Sigmoid colon (tissue), 7 donors: ENCODE measurements around the gene FRZB. TPM values are rescaled to one million over a fixed set of nuclear protein-coding genes. Genes with fewer than 3 reads are reported as not detected.

Source experiments
- DNase-seq: peaks from one replicate; pipeline ENCODE4 v3.0.0-alpha.2; 2019
- H3K27ac ChIP-seq, 4 donors: fragments of 200-600 bp; sonication (generic); one replicate each; pipeline ENCODE4 v1.5.1; 2016 to 2019; ENCODE audit warnings: mild to moderate bottlenecking in 1 of 4
- H3K27me3 ChIP-seq, 3 donors: fragments of 200-600 bp; sonication (generic); one replicate each; pipeline ENCODE4 v1.5.1; 2019; ENCODE audit warnings: mild to moderate bottlenecking in 1 of 3
- H3K36me3 ChIP-seq, 4 donors: fragments of 200-600 bp; sonication (generic); one replicate each; pipeline ENCODE4 v1.5.1; 2016 to 2019
- H3K4me1 ChIP-seq, 4 donors: fragments of 200-600 bp; sonication (generic); one replicate each; pipeline ENCODE4 v1.5.1; 2017 to 2019
- H3K4me3 ChIP-seq, 4 donors: fragments of 200-600 bp; sonication (generic); one replicate each; pipeline ENCODE4 v1.5.1; 2017 to 2019; ENCODE audit warnings: mild to moderate bottlenecking in 2 of 4, moderate library complexity in 1 of 4
- H3K9me3 ChIP-seq, 4 donors: fragments of 200-600 bp in 3 of 4; sonication (generic) in 3 of 4; one replicate each; pipeline versions ENCODE4 v1.5.1 to v1.6.1; 2013 to 2019
- CTCF ChIP-seq, 4 experiments: fragments of 450-650 bp in 3 of 4; fragments of 200-600 bp in 1 of 4; IDR thresholded peaks; one replicate each; pipeline ENCODE4 v1.5.1; 2016 to 2019; ENCODE audit warnings: antibody characterized with exemption in 4 of 4, mild to moderate bottlenecking in 3 of 4, moderate library complexity in 2 of 4
- EP300 ChIP-seq, 4 donors: sonication (generic); formaldehyde crosslinking; IDR thresholded peaks; one replicate each; pipeline ENCODE4 v1.6.1; 2017; ENCODE audit warnings: antibody characterized with exemption in 4 of 4
- POLR2A ChIP-seq, 2 donors: fragments of 450-650 bp; IDR thresholded peaks; one replicate each; pipeline ENCODE4 v1.6.1; 2016; ENCODE audit warnings: antibody characterized with exemption in 2 of 2, mild to moderate bottlenecking in 2 of 2, moderate library complexity in 2 of 2
- POLR2AphosphoS5 ChIP-seq, 4 donors: sonication (generic); formaldehyde crosslinking; IDR thresholded peaks; one replicate each; pipeline ENCODE4 v1.6.1; 2017; ENCODE audit warnings: antibody characterized with exemption in 4 of 4
- WGBS, 2 donors: extraction: QIAGEN DNeasy Blood & Tissue Kit; methylation state at CpG; one replicate each; pipeline ENCODE4 v1.1.7; 2013; 5-methylcytosine and 5-hydroxymethylcytosine counted together
- intact Hi-C: fragments of 100-400 bp; cut with DNase I; formaldehyde crosslinking; loops from one replicate; pipeline ENCODE4 v1.15.1; 2023
- polyA plus RNA-seq, 3 donors: library from polyadenylated mRNA; stranded (reverse); fragments of 200-250 nt; gene quantifications; one replicate each; pipeline ENCODE4 v1.2.3, GENCODE V29; 2013
- total RNA-seq, 4 donors: library from RNA; depleted of rRNA; stranded (reverse); fragments of >200 nt; gene quantifications; one replicate each; pipeline ENCODE4 v1.1.0, GENCODE V29; 2016
- donor health status: healthy with polysubstance abuse.
- donor health status: Bipolar disorder and iron deficiency.
- donor health status: healthy.

The FRZB gene
- total RNA-seq (10 to 100 TPM in 2 of 4 donors, 1 to 10 TPM in 2; 7.9 to 14.7 (median 9.3) TPM), polyA plus RNA-seq (10 to 100 TPM in 1 of 3 donors, 1 to 10 TPM in 2; 3.7 to 10.2 (median 8.0) TPM)

DNA sequence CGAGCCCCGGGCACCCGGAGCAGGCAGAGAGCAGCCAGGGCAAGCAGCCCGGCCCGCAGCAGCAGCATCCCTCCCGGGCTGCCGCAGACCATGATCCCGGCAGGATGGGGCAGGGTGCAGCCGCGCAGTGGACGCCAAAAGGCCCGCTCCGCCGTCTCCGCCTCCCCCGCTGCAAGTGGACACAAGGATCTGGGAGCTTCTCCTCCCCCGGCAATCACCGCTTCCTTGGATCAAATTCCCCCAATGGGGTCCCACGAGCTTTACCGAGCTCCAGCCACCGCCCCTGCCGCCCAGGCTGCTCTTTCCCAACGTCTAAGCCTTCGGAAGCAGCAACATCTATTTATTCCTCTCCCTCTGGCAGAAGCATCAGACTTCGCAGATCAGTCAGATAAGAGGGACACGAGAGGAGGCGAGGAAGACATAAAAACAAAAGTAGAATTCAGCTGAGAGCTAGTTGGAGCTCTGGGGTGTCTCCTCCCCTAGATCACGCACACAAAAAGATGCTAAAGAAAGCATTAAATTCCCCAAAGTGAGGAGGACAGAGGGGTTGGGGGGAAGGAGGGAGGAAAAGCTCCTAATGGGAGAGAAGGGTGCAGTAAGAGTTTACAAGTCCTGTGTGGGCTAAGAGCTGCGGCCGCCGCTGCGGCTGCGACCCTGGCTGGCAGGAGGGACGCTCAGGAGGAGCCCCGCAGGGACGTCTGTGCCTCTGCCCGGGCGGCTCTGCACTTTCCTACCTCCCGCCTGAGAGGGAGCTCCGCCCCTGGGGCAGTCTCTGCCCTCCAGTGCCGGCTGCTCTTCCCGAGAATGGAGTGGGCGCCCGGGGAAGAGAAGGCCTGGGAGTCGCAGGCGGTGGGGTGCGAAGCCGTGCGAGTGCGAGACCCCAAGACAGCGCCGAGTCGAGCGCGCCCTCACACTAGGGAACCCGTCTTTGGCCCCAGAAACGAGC, at the start of gene FRZB:
Gene FRZB, minus strand, starts transcription at position 177 of the 946 bp plus-strand sequence. Its CDS starts 85 bp downstream, at position 92.
- DNase-seq: peak; percentile 88

DNA sequence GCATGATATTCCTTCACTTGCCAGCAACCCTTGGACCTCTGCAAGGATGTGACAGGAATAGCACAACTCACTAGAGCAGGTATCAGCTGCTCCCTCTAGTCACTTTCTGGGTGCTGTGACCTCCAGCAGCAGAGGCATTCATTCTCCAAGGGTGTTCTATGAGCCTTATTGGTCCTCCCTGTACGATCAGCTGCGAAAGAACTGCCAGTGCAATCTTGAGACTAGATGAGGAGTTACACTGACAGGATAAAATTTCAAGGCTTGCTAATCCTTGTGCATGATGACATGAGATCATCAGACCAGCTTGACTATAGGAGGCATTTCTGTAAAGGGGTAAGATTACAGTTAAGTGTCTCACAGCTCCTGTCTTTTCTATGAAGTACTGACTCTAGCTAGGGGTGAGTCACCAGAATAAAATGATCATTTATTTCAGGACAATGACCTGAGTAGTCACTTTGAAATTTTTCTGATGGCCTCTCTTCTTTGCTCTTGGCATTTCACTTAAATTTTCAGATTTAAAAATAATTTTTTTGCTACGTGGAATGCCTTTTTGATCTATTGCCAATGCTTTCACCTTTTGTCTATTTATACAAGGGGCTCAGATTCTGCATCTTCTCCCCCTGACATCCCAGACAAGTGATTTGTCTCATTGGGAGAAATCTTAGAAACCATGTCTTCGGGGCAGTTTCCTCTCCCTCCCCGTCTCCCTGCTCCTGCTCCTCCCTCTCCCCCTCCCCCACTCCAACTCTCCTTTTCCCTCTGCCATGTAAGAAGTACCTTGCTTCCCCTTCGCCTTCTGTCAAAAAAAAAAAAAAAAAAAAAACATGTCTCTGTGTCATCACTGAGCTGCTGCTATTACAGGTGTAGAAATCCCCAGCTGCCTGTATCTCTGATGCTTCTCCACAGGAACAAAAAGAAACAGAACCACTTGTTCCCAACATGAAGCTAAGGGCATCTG, 49.2 kb upstream of the FRZB start:
- peaks cover 0 to 34% (median 3%) of the 10 kb centered on the region in 4 donors for H3K36me3 ChIP-seq
- WGBS, 2 donors: 88 to 92% methylated on average over 6 of the region's 6 CpGs
- intact Hi-C loops: no loop called here

More for the DNA sequence above, at the start of gene FRZB:
- Histone ChIP-seq H3K27ac (peak within 1 kb of the TSS; percentile 64 to 76 (median 68)), H3K27me3 (no peaks in the 10 kb centered on the region), H3K9me3 (no peaks in the 10 kb centered on the region), H3K4me3 (peak within 1 kb of the TSS; percentile 34 to 58 (median 52)), H3K4me1 (peaks cover 0 to 55% (median 27%) of the 10 kb centered on the region in 4 donors), H3K36me3 (no peaks in the 10 kb centered on the region)
- intact Hi-C loops: no loop called here
- 3 to 19% methylated on average over 57 of the region's 57 CpGs for WGBS, 2 donors
- TF ChIP-seq POLR2AphosphoS5 (IDR thresholded peaks at IDR 0.05) (peak in 3 of 4 donors; percentile 11 to 45 (median 34)), CTCF (IDR thresholded peaks at IDR 0.05) (no peak)

DNA sequence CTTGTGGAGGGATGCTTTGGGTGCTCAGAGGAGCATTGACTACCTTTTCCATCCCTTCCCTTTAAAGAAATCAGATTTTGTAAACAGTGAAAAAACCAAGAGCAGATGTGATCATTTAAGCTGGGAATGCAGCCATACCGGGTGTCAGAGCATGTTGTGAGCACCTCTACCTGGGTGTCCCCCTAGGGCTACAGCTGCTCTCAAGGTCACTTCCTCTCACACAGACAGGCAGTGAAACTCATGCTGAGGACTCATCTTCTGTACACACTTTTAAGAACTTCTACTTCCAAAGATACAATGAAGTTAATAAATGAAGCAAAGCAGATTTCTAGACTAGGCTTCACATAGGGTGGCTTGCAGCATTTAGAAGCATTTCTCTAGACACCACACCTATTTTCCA, 48.4 kb upstream of the FRZB start:
- H3K27ac ChIP-seq: peak overlapping the region in 1 of 4 donors; percentile 48
- no peak for DNase-seq
- no peak for TF ChIP-seq EP300 (IDR thresholded peaks at IDR 0.05)
- TF ChIP-seq POLR2AphosphoS5 (IDR thresholded peaks at IDR 0.05): no peak
- no peak for TF ChIP-seq POLR2A (IDR thresholded peaks at IDR 0.05)
- TF ChIP-seq CTCF (IDR thresholded peaks at IDR 0.05): no peak
- H3K36me3 ChIP-seq: peaks cover 0 to 41% (median 3%) of the 10 kb centered on the region in 4 donors
- no peaks in the 10 kb centered on the region for H3K27me3 ChIP-seq
- 67 to 87% methylated on average over 1 of the region's 1 CpG for WGBS, 2 donors
- H3K4me3 ChIP-seq: no peak overlapping the region
- H3K4me1 ChIP-seq: peaks cover 0 to 19% (median 4%) of the 10 kb centered on the region in 4 donors
- intact Hi-C loops: no loop called here
- no peaks in the 10 kb centered on the region for H3K9me3 ChIP-seq

More for the DNA sequence above, 49.2 kb upstream of the FRZB start:
- no peak overlapping the region for H3K4me3 ChIP-seq
- peaks cover 0 to 19% (median 4%) of the 10 kb centered on the region in 4 donors for H3K4me1 ChIP-seq
- no peaks in the 10 kb centered on the region for H3K27me3 ChIP-seq
- TF ChIP-seq EP300 (IDR thresholded peaks at IDR 0.05): no peak
- no peak for TF ChIP-seq POLR2A (IDR thresholded peaks at IDR 0.05)
- TF ChIP-seq POLR2AphosphoS5 (IDR thresholded peaks at IDR 0.05): no peak
- TF ChIP-seq CTCF (IDR thresholded peaks at IDR 0.05): no peak
- DNase-seq: no peak
- H3K27ac ChIP-seq: peak overlapping the region in 1 of 4 donors; percentile 48
- H3K9me3 ChIP-seq: no peaks in the 10 kb centered on the region

- Histone ChIP-seq H3K27me3 (no peaks in the 10 kb centered on the region), H3K4me3 (no peak overlapping the region), H3K36me3 (peaks cover 0 to 35% (median 3%) of the 10 kb centered on the region in 4 donors), H3K4me1 (peaks cover 0 to 19% (median 4%) of the 10 kb centered on the region in 4 donors), H3K27ac (no peak overlapping the region), H3K9me3 (no peaks in the 10 kb centered on the region)
- intact Hi-C loops: no loop called here
- WGBS, 2 donors: 90 to 91% methylated on average over 1 of the region's 1 CpG
- DNase-seq: no peak
- TF ChIP-seq EP300 (IDR thresholded peaks at IDR 0.05): no peak
- no peak for TF ChIP-seq POLR2AphosphoS5 (IDR thresholded peaks at IDR 0.05)
Observed at GRCh38 chr2:182913064-182913463, 46.6 kb upstream of the FRZB start.
